RPMI8226 (cell line): Measurements from ENCODE around the gene RNASE7.
A peak's percentile ranks its signal among the peaks of the same experiment; 100 is the strongest.
"Not testable (repeated sequence)": the region's sequence is repeated elsewhere in the genome, so short reads cannot be mapped to it uniquely, and the experiment has no call there.

Experiments
- DNase-seq: peaks from one replicate; pipeline ENCODE4 v3.0.0-alpha.2; 2015

The RNASE7 gene

GRCh38 chr14:21023817-21024584 is 18.2 kb upstream of the RNASE7 start:
- DNase-seq, result no peak

GRCh38 chr14:21024585-21025370 is 17.4 kb upstream of the RNASE7 start, which contains the start of gene NDRG2:
NDRG2 (minus strand) TSS chr14:21025061; CDS start chr14:21023315, 1,746 bp downstream.
- peak; percentile 50 for DNase-seq

- DNase-seq, result no peak
These were observed 16.5 kb upstream of the RNASE7 start for GRCh38 chr14:21025371-21026273.

- DNase-seq, result no peak
These were observed 15.7 kb upstream of the RNASE7 start for GRCh38 chr14:21026274-21026987.

GRCh38 chr14:21026988-21027315 is 15.2 kb upstream of the RNASE7 start:
- no peak for DNase-seq

GRCh38 chr14:21029917-21030316 is 12.2 kb upstream of the RNASE7 start, which contains the start of gene TPPP2:
TPPP2 (plus strand) TSS chr14:21030217; CDS start chr14:21030582, 365 bp downstream.
- DNase-seq, result no peak

- no peak for DNase-seq
These were observed 11.6 kb upstream of the RNASE7 start for GRCh38 chr14:21030531-21030930.

- no peak for DNase-seq
These were observed 9.6 kb upstream of the RNASE7 start for GRCh38 chr14:21032326-21033132.

- no peak for DNase-seq
These were observed 8.9 kb upstream of the RNASE7 start for GRCh38 chr14:21033133-21033698.

- no peak for DNase-seq
These were observed 7.5 kb upstream of the RNASE7 start, which contains the start of gene RNASE13 for GRCh38 chr14:21034707-21035106. RNASE13 (minus strand) TSS chr14:21034807; CDS start chr14:21034288, 519 bp downstream.

- DNase-seq, result no peak
These were observed 5.4 kb upstream of the RNASE7 start for GRCh38 chr14:21036751-21037150.

- no peak for DNase-seq
These were observed 5.0 kb upstream of the RNASE7 start for GRCh38 chr14:21037156-21037555.

- no peak for DNase-seq
These were observed 3.4 kb upstream of the RNASE7 start for GRCh38 chr14:21038441-21039422.

GRCh38 chr14:21039585-21040369 is 2.4 kb upstream of the RNASE7 start:
- DNase-seq, result peak; percentile 43

- DNase-seq, result no peak
These were observed 1.7 kb upstream of the RNASE7 start for GRCh38 chr14:21040370-21040925.

- not testable (repeated sequence) for DNase-seq
These were observed 1.2 kb upstream of the RNASE7 start for GRCh38 chr14:21040941-21041340.

GRCh38 chr14:21042918-21043317 is 756 bp downstream of the RNASE7 start:
- DNase-seq, result no peak

GRCh38 chr14:21043387-21043973 is 1.3 kb downstream of the RNASE7 start:
- DNase-seq, result no peak
